GM18526 (cell line): ENCODE data around the gene RPS16.

ENCODE experiments used
- POLR2A ChIP-seq: IDR thresholded peaks from 3 replicates; pipeline ENCODE4 v1.6.1; 2011; ENCODE audit not compliant: insufficient read length; ENCODE audit errors: extremely low read depth

RPS16 gene

DNA sequence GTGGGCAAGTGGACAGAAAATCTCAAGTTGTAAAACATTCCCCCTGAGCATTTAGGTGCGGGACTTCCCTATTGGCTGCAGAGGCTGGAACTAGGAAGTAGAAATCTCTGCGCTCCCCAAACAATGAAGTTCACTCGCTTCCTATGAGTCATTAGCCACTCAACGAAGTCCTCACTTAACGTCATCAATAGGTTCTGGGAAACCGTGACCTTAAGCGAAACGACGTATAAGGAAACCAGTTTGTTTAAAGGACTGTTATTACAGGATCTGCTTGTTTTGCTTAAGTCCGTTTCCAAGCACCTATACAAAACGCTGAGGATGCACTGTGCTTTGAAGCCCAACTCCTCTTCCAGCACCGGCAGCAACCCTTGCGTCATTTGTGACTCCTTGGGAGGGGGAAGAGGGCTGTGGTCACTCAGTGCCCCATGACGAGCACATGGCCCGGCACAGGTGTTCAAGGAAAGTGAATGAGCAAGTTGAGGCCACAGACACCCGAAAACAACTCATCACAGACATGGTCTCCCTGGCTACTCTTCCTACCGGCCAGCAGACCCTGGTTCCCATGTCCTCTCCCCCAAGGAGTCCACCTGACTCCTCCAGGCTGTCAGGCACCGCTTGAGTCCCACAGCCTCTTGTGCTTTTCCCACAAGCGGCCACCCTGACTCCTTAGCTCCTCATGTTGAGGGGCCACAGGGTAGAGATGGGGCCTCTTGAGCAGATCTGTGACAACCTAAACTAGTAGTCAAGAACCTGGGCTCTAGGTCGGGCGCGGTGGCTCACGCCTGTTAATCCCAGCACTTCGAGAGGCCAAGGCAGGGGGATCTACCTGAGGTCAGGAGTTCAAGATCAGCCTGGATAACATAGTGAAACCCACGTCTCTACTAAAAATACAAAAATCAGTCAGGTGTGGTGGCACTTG lies 4.8 kb downstream of the RPS16 start:
- TF ChIP-seq POLR2A, result peak; percentile 16

DNA sequence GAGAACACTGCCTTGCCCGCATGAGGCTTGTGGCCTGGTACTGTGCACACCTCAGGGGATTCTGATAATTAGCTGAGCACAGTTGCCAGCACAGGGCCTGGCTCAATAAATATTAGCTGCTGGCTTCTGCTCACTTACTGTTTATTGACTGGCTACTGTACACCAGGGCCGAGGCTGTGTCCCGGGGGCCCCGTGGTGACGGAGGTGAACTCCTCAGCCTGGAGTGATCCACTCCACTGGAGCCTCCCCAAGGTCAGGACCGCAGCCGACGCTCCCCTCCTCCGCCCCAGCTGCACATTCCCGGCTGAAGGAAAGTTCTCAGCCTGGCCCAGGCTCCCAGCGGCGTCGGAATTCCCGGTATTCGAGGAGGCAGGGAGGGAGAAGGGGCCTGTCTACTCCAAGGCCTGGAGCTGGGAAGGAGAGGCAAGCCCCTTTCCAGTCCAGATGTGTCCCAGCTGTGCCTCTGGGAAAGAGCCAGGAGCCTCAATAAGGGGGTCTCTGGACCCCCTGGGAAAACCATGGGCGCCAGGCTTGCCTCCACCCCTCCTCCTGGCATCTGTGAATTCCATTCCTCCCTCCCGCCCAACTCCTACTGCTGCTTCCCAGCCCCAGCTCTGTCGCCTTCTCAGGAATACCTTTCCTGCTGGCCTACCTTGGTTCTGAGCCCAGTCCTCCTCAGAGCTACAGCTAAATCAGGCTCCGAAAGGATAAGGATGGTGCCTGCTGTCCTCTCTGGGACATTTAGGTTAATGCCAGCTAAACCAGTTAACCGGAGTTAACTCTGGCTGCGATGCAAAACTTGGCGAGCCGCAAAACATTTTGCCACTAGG lies 7.3 kb downstream of the RPS16 start:
- TF ChIP-seq POLR2A, result no peak

- TF ChIP-seq POLR2A, result no peak
Measured at GRCh38 chr19:39427707-39428106, 8.0 kb downstream of the RPS16 start.

DNA sequence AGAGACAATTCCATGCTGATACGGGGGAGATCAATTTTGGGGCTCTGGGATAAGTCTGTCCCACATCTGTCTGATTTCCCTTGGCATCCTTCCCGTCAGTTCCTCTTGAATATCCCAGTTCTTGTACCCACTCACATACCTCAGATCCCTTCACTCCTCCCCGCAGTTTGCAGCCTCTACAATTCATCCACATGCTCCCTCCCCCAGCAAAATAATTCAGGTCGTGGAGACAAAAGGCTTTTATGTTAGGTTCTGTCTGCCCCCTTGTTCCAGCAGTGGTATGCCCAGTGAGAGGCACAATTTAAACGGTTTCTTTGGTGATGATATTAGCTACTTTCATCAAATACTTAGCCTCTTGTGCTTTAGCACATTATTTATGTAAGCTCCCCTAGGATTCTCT lies 9.6 kb downstream of the RPS16 start:
- no peak for TF ChIP-seq POLR2A

DNA sequence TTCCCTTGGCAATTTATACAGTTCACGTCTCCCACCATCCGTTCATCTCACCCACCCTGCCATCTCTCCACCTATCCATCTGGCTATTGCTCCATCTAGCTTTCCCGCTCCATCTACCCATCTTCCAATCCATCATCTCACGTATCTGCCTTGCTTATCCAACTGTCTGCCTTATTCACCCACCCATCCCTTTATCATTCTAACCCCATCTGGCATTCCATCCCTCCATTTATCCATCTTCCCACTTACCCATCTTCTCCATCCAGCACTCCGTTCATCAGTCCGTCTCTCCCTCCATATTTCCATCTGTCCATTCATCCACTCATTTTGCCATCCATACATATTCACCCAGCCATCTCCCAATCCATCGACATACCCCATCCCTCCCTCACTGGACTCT lies 10.0 kb downstream of the RPS16 start:
- no peak for TF ChIP-seq POLR2A

DNA sequence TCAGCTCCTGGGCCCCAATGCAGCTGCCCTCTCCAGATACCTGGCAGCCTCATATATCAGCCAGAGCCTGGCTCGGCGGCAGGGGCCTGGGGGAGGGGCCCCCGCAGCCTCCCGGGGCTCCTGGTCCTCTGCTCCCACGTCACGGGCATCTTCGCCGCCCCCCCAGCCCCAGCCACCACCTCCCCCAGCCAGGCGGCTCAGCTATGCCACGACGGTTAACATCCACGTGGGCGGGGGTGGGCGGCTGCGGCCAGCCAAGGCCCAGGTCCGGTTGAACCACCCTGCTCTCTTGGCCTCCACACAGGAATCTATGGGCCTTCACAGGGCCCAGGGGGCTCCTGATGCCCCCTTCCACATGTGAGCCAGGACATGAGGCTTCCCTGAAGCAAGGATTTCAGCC lies 10.8 kb downstream of the RPS16 start:
- TF ChIP-seq POLR2A, result no peak

DNA sequence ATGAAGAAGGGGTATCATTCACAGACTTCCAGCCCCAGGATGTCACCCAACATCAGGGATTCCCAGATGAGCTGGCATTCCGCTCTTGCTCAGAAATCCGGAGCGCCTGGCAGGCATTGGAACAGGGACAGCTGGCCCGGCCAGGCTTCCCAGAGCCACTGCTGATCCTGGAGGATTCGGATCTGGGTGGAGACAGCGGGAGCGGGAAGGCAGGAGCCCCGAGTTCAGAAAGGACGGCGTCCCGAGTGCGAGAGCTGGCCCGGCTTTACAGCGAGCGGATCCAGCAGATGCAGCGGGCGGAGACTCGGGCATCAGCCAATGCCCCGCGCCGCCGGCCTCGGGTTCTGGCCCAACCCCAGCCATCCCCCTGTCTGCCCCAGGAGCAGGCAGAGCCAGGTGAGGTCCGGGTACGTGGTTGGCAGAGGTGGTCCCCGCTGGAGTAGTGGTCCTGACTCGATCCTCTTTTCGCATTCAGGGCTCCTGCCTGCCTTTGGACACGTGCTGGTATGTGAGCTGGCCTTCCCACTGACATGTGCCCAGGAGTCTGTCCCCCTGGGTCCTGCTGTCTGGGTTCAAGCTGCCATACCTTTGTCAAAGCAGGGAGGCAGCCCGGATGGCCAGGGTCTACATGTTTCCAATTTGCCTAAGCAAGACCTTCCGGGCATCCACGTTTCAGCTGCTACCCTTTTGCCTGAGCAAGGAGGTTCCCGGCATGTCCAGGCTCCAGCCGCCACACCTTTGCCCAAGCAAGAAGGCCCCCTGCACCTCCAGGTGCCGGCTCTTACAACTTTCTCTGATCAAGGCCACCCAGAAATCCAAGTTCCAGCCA lies 12.3 kb downstream of the RPS16 start:
- TF ChIP-seq POLR2A, result no peak

DNA sequence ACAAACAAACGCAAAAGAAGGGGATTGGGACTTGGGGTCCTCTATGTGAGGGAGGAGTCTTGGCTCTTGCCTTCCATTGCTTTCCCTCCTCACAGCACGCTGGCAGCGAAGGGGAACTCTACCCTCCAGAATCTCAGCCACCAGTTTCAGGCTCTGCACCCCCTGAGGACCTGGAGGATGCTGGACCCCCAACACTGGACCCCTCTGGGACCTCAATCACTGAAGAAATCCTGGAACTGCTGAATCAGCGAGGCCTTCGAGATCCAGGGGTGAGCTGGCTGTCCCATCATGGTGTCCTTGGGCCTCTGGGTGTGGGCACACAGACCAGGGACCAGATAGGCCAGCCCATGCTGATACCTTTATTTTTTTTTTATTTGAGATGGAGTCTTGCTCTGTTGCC lies 13.7 kb downstream of the RPS16 start:
- no peak for TF ChIP-seq POLR2A

- no peak for TF ChIP-seq POLR2A
Measured at GRCh38 chr19:39420769-39421168, 15.0 kb downstream of the RPS16 start.

DNA sequence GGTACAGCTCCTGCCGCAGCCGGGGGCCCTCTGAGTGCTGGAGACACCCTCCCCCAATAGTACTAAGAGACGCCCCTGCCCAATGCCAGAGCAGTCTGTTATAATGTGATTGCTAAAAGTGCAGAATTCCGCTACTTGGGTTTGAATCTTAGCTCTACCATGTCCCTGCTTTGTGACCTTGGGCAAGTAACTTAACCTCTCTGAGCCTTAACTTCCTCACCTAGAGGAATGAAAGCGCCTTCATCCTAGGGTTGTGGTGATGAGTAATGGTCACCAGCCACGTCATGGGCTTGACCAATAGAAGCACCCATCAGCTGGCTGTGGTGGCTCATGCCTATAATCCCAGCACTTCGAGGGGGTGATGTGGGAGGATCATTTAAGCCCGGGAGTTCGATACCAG lies 16.7 kb downstream of the RPS16 start:
- no peak for TF ChIP-seq POLR2A

DNA sequence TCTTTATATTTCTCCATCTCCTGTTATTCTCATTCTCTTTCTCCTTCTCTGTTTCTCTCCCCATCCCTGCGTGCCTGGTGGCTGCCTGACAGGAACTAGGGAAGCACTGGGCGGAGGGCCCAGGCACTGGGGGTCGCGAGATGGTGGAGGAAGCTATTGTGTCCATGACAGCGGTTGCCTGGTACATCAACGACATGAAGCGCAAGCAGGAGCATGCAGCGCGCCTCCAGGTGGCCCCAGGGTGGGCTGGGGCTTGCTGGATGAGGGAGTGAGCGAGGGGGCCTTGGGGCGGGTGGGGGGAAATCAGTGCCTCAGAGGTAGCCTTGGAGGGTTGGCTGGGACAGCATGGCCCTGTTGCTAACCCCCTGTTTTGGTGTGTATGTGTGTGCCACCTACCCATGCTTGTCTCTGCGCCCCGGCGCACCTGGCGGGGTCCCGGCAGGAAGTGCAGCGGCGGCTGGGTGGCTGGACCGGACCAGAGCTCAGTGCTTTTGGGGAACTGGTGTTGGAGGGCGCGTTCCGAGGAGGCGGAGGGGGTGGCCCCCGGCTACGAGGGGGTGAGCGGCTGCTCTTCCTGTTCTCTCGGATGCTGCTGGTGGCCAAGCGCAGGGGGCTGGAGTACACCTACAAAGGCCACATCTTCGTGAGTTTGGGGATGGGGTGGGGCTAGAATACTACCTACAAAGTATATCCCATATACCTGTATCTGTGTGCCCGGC lies 18.1 kb downstream of the RPS16 start:
- TF ChIP-seq POLR2A, result no peak

GRCh38 chr19:39416152-39417120 lies 19.3 kb downstream of the RPS16 start:
- TF ChIP-seq POLR2A, result no peak

DNA sequence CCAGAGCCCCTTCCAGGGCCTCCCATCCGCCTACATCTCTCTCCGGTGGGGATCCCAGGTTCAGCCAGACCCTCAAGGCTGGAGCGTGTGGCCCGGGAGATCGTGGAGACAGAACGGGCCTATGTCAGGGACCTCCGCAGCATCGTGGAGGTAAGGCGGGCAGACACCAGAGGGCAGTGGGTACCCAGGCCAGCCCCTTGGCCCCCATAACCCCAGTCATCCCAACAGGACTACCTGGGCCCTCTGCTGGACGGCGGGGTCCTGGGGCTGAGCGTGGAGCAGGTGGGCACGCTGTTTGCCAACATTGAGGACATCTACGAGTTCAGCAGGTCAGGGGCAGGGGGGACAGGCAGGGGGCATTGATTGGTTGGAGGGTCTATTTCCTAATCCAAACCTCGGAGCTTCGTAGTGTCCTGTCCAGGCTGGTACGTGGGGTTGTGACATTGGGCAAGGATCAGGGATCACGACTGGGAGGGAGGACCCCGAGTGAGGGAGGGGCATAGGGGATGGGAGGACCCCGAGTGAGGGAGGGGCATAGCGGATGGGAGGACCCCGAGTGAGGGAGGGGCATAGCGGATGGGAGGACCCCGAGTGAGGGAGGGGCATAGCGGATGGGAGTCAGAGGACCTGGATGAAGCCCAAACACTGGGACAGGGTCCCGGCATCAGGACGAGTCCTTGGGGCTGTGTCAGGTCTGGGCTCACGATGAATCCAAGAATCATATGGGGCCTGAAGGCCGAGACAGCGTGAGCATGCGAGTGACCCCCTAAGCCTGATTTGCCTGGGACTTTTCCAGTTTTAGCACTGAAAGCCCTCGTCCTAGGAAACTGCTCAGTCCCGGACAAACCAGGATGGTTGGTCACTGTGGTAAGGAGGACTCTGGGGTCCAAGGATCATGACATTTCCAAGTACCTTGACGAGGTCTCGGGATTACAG lies 20.4 kb downstream of the RPS16 start:
- no peak for TF ChIP-seq POLR2A
